Middle frontal gyrus (tissue), 1 donor: Measurements from ENCODE around the gene THAP6.

Experiments
- DNase-seq: peaks from one replicate; pipeline ENCODE4 v3.0.0-alpha.2; 2015; ENCODE audit warnings: low spot score; ENCODE audit errors: extremely low spot score

THAP6 gene

GRCh38 chr4:75567725-75568124 lies 53.5 kb downstream of the THAP6 start:
- DNase-seq, result no peak
